MM.1S (cell line): Measurements from ENCODE around the gene CCDC198.

Experiments used
- CTCF ChIP-seq: fragments of 300-600 bp; sonication (generic); IDR thresholded peaks from 2 replicates; pipeline ENCODE4 v1.5.1; 2016; ENCODE audit warnings: antibody characterized with exemption, low read length, mixed read lengths
- EZH2 ChIP-seq: fragments of 300-600 bp; sonication (generic); optimal IDR thresholded peaks from 2 replicates; pipeline ENCODE3; 2017; ENCODE audit warnings: low read depth, mild to moderate bottlenecking, antibody characterized with exemption, low read length, mixed read lengths
- EZH2phosphoT487 ChIP-seq: fragments of 300-600 bp; sonication (generic); IDR thresholded peaks from 2 replicates; pipeline ENCODE4 v1.6.1; 2018; ENCODE audit warnings: antibody characterized with exemption, low read length

GRCh38 chr14:57486767-57487379, 6.8 kb downstream of the CCDC198 start:
- TF ChIP-seq EZH2 (no peak), CTCF (peak; percentile 48), EZH2phosphoT487 (no peak)
